HG03442 (cell line): Measurements from ENCODE around the gene PLXDC1.

ENCODE experiments used
- ATAC-seq: cut with Tn5 transposase; IDR thresholded peaks from one replicate; pipeline ENCODE4 v1.9.1; 2021; ENCODE audit warnings: mild to moderate bottlenecking, moderate library complexity; ENCODE audit not compliant: unreplicated experiment

The PLXDC1 gene

GRCh38 chr17:39151150-39151942, at the start of gene PLXDC1:
Gene PLXDC1, minus strand, starts transcription at chr17:39151637. Its CDS starts 200 bp downstream, at chr17:39151437.
- ATAC-seq, result no peak

GRCh38 chr17:39200957-39201510, 49.6 kb upstream of the PLXDC1 start:
- no peak for ATAC-seq

GRCh38 chr17:39200070-39200879, 48.8 kb upstream of the PLXDC1 start, which contains the start of gene RPL19:
Gene RPL19, plus strand, starts transcription at chr17:39200283. Its CDS starts 62 bp downstream, at chr17:39200345.
- peak; percentile 44 for ATAC-seq

- peak; percentile 62 for ATAC-seq
Observed at GRCh38 chr17:39199820-39200069, 48.3 kb upstream of the PLXDC1 start.

GRCh38 chr17:39198186-39198566, 46.7 kb upstream of the PLXDC1 start:
- ATAC-seq, result no peak

GRCh38 chr17:39197380-39198185, 46.1 kb upstream of the PLXDC1 start, which contains the start of gene CACNB1:
Gene CACNB1, minus strand, starts transcription at chr17:39197669. Its CDS starts 174 bp downstream, at chr17:39197495.
- ATAC-seq, result no peak

- ATAC-seq, result no peak
Observed at GRCh38 chr17:39196808-39197291, 45.4 kb upstream of the PLXDC1 start.

GRCh38 chr17:39196241-39196807, 44.9 kb upstream of the PLXDC1 start:
- ATAC-seq, result no peak

- no peak for ATAC-seq
Observed at GRCh38 chr17:39195568-39196160, 44.2 kb upstream of the PLXDC1 start.

GRCh38 chr17:39194985-39195524, 43.6 kb upstream of the PLXDC1 start:
- no peak for ATAC-seq

- ATAC-seq, result no peak
Observed at GRCh38 chr17:39194089-39194984, 42.9 kb upstream of the PLXDC1 start.

- no peak for ATAC-seq
Observed at GRCh38 chr17:39193346-39193745, 41.9 kb upstream of the PLXDC1 start.

GRCh38 chr17:39192901-39193300, 41.5 kb upstream of the PLXDC1 start:
- ATAC-seq, result no peak

GRCh38 chr17:39191750-39192510, 40.5 kb upstream of the PLXDC1 start:
- ATAC-seq, result no peak

GRCh38 chr17:39187152-39187830, 35.9 kb upstream of the PLXDC1 start:
- ATAC-seq, result no peak

GRCh38 chr17:39186481-39187002, 35.1 kb upstream of the PLXDC1 start:
- ATAC-seq, result no peak

- no peak for ATAC-seq
Observed at GRCh38 chr17:39183720-39184119, 32.3 kb upstream of the PLXDC1 start.
